Frontal cortex (tissue), 4 donors: Measurements from ENCODE around the gene TRAF2. TPM values are rescaled to one million over a fixed set of nuclear protein-coding genes. Genes with fewer than 3 reads are reported as not detected.
A peak's percentile ranks its signal among the peaks of the same experiment; 100 is the strongest.
"Not testable (repeated sequence)": the region's sequence is repeated elsewhere in the genome, so short reads cannot be mapped to it uniquely, and the experiment has no call there.

Experiments used
- DNase-seq, 2 donors: peaks; one replicate each; pipeline ENCODE4 v3.0.0; 2012; ENCODE audit warnings: low spot score in 2 of 2
- FAIRE-seq: peaks from 2 replicates; lab custom pipeline; 2012; peaks lifted over from hg19 to GRCh38; lab: Jason Lieb, UNC
- total RNA-seq: library from RNA; depleted of rRNA; stranded (reverse); fragments of >200 nt; gene quantifications from one replicate; pipeline ENCODE4 v1.2.3, GENCODE V29; 2014
- donor health status: control.
- donor health status: control.
- donor health status: control.

Gene TRAF2
- total RNA-seq: 7.3 TPM

- FAIRE-seq (no peak), DNase-seq (peak; percentile 100)
Observed at GRCh38 chr9:136885950-136886578, at the start of gene TRAF2. TRAF2 (plus strand) TSS chr9:136886516; CDS start chr9:136898741, 12,225 bp downstream.

- no peak for FAIRE-seq
- no peak for DNase-seq
Observed at GRCh38 chr9:136837146-136837855, 49.0 kb upstream of the TRAF2 start.

GRCh38 chr9:136837856-136838277, 48.4 kb upstream of the TRAF2 start:
- FAIRE-seq, DNase-seq: not testable (repeated sequence)

- DNase-seq: no peak
- FAIRE-seq: no peak
Observed at GRCh38 chr9:136838314-136839228, 47.7 kb upstream of the TRAF2 start.

- FAIRE-seq (no peak), DNase-seq (no peak)
Observed at GRCh38 chr9:136839229-136840139, 46.8 kb upstream of the TRAF2 start.

- FAIRE-seq: no peak
Observed at GRCh38 chr9:136840140-136840876, 46.0 kb upstream of the TRAF2 start.

GRCh38 chr9:136840877-136841645, 45.3 kb upstream of the TRAF2 start:
- FAIRE-seq (no peak), DNase-seq (peak; percentile 66 to 75)

More at GRCh38 chr9:136840140-136840876, 46.0 kb upstream of the TRAF2 start:
- no peak for DNase-seq

- not testable (repeated sequence) for FAIRE-seq, DNase-seq
Observed at GRCh38 chr9:136841646-136842379, 44.5 kb upstream of the TRAF2 start.

- not testable (repeated sequence) for FAIRE-seq
Observed at GRCh38 chr9:136842380-136842948, 43.9 kb upstream of the TRAF2 start, which contains the start of gene AJM1. AJM1 (plus strand) TSS chr9:136842478; CDS start chr9:136844415, 1,937 bp downstream.

GRCh38 chr9:136843159-136843800, 43.0 kb upstream of the TRAF2 start:
- FAIRE-seq: not testable (repeated sequence)

More at GRCh38 chr9:136842380-136842948, 43.9 kb upstream of the TRAF2 start, which contains the start of gene AJM1:
- DNase-seq: peak; percentile 83 to 85

GRCh38 chr9:136843801-136844740, 42.2 kb upstream of the TRAF2 start:
- not testable (repeated sequence) for FAIRE-seq, DNase-seq

More at GRCh38 chr9:136843159-136843800, 43.0 kb upstream of the TRAF2 start:
- not testable (repeated sequence) for DNase-seq

- DNase-seq (no peak), FAIRE-seq (no peak)
Observed at GRCh38 chr9:136844761-136845464, 41.4 kb upstream of the TRAF2 start.

GRCh38 chr9:136845465-136846260, 40.7 kb upstream of the TRAF2 start:
- FAIRE-seq (no peak), DNase-seq (no peak)
